ENCODE results near the gene FAM236A.
"Not testable (repeated sequence)": the region's sequence is repeated elsewhere in the genome, so short reads cannot be mapped to it uniquely, and the experiment has no call there.

Gene FAM236A

DNA sequence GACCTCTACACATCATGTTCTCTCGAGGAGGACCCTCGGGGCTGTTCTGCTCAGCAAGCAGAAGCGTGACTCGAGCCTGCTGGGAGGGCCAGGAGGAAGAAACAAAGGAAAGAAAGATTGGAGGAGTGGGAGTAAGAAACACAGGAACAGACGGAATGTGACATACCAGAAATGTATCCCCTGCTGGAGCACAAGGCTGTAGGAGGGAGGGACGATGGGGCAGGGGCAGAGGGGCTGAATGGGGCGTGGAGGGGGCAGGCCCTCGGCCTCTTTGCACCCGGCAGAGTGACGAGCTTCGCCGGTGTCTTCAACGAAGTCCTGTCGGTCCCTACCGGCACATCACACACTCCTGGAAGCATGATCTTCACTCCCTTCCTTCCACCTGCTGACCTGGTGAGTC is at the start of gene FAM236A:
FAM236A (plus strand) TSS at position 301 of the 400 bp plus-strand sequence; CDS start at position 358, 57 bp downstream.
- H3K27ac ChIP-seq; DNase-seq (ENCODE audit: low read depth, low spot score): not testable (repeated sequence)

- DNase-seq (ENCODE audit: low read depth, low spot score); H3K27ac ChIP-seq: not testable (repeated sequence)
These were observed 48.3 kb upstream of the FAM236A start for GRCh38 chrX:72889740-72890139.

DNA sequence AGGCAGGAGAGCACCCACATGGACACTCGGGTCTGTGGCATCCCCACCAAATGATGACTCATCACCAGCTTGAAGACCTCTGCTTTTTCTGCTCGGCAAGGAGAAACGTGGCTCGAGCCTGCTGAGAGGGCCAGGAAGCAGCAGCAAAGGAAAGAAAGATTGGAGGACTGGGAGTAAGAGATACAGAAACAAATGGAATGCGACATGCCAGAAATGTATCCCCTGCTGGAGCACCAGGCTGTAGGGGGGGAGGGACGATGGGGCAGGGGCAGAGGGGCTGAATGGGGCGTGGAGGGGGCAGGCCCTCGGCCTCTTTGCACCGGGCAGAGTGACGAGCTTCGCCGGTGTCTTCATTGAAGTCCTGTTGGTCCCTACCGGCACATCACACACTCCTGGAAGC is 25.7 kb upstream of the FAM236A start, which contains the start of gene FAM236C:
FAM236C (plus strand) TSS at position 301 of the 400 bp plus-strand sequence. CDS start 100 bp downstream, outside the sequence.
- not testable (repeated sequence) for H3K27ac ChIP-seq; DNase-seq (ENCODE audit: low read depth, low spot score)

GRCh38 chrX:72916096-72916495 is 21.9 kb upstream of the FAM236A start:
- H3K27ac ChIP-seq; DNase-seq (ENCODE audit: low read depth, low spot score): not testable (repeated sequence)

GRCh38 chrX:72932283-72932682 is 5.7 kb upstream of the FAM236A start:
- DNase-seq (ENCODE audit: low read depth, low spot score), result not testable (repeated sequence)

DNA sequence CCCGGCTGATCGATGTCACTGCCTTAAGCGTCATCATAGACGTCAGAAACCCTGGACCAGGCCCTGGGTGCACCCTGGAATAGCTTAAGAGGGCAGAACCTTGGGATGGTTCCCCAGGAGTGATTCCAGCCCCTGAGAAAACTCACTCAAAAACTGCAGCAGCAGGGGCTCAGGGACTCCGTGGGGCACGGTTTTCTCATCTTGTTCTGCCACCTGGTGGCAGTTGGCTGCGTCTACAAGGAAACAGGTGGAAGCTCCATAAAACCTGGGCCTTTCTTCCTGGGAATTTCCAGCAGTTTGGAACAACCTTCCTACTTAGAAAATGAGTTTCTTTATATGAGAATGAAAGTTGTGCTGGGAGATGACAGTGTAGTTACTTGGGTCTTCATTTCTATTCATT is 1.6 kb upstream of the FAM236A start:
- H3K27ac ChIP-seq; DNase-seq (ENCODE audit: low read depth, low spot score): not testable (repeated sequence)

More at GRCh38 chrX:72932283-72932682, 5.7 kb upstream of the FAM236A start:
- H3K27ac ChIP-seq, result not testable (repeated sequence)

GRCh38 chrX:72936882-72937455 is 1.0 kb upstream of the FAM236A start:
- not testable (repeated sequence) for DNase-seq (ENCODE audit: low read depth, low spot score); H3K27ac ChIP-seq

GRCh38 chrX:72942272-72942671 is 4.3 kb downstream of the FAM236A start:
- H3K27ac ChIP-seq; DNase-seq (ENCODE audit: low read depth, low spot score): not testable (repeated sequence)

- H3K27ac ChIP-seq; DNase-seq (ENCODE audit: low read depth, low spot score): not testable (repeated sequence)
These were observed 5.2 kb downstream of the FAM236A start for GRCh38 chrX:72943035-72943818.

DNA sequence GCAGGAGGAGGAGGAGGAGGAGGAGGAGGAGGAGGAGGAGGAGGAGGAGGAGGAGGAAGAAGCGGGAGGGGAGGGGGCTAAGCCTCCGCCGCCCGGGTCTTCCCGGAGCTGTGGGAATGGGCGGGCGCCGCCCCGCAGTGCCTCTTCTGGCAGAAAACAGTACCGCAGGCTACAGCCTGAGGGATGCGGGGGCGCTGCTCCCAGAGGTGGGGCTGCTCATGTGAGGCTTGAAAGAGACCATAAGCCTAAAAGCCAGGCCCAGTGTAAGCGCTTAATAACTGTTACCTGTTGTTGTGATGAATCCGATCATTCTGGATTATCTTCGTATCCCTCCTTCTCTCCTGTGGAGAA is 5.8 kb downstream of the FAM236A start, which contains the start of gene DMRTC1:
DMRTC1 (minus strand) TSS at position 19 of the 351 bp plus-strand sequence. CDS start 68,143 bp downstream, outside the sequence.
- not testable (repeated sequence) for H3K27ac ChIP-seq; DNase-seq (ENCODE audit: low read depth, low spot score)

GRCh38 chrX:72959971-72960370 is 22.0 kb downstream of the FAM236A start:
- DNase-seq (ENCODE audit: low read depth, low spot score); H3K27ac ChIP-seq: not testable (repeated sequence)

- not testable (repeated sequence) for DNase-seq (ENCODE audit: low read depth, low spot score); H3K27ac ChIP-seq
These were observed 33.9 kb downstream of the FAM236A start for GRCh38 chrX:72971859-72972258.

DNA sequence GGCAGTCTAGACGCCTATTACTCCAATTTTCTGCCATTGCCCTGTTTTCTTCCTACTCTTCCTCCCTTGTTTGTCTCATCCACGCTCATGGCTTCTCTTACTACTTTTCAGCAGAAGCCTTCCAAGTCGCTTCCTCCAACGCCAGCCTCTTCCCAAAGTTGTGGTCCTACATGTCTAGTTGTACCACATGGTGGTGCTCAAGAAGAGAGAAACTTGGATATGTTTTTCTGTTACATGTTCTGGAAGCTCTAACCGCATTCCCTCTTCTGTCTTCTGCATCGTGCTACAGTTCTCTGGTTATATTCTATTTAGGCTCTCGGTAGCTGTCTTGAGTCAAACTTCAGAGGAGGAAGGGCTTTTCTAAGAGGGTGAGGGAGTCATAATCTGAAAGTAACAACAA is 36.9 kb downstream of the FAM236A start:
- DNase-seq (ENCODE audit: low read depth, low spot score); H3K27ac ChIP-seq: not testable (repeated sequence)

DNA sequence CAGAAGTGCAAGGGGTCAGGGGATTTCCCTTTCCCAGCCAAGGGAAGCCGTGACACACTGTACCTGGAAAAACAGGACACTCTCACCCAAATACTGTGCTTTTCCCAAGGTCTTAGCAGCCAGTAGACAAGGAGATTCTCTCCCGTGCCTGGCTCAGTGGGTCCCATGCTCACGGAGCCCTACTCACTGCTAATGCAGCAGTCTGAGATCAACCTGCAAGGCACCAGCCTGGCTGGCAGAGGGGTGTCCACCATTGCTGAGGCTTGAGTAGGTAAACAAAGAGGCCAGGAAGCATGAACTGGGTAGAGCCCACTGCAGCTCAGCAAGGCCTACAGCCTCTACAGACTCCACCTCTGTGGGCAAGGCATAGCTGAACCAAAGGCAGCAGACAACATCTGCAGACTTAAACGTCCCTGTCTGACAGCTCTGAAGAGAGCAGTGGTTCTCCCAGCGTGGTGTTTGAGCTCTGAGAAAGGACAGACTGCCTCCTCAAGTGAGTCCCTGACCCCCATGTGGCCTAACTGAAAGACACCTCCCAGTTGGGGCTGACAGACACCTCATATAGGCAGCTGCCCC is 43.0 kb downstream of the FAM236A start:
- DNase-seq (ENCODE audit: low read depth, low spot score); H3K27ac ChIP-seq: not testable (repeated sequence)

All from epithelial cell of prostate (primary cell).